ENCODE results near the gene SETDB1. TPM values are rescaled to one million over a fixed set of nuclear protein-coding genes. Genes with fewer than 3 reads are reported as not detected.

Gene SETDB1
- total and polyA plus RNA-seq, 2 of the 8 experiments (the other 6 are each of a cell fraction or from before 2014, with no cell fraction given): 27.5 to 48.8 TPM

DNA sequence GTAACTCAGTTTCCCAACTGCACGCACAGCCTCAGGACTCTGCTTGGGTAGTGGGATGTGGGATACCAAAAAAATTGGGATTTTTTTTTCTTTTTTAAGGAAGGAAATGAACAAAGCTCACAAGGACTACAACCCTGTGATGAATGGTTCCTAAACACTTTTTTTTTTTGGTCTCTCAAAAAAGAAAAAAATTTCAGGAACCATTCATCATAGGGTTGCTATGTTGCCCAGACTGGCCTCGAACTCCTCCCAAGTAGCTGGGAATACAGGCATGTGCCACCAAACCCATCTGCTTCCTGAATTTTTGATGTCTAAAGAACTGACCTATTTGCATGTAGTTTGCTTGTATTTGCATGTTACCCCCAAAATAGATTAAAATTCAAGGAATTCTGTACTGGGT, 73.8 kb downstream of the SETDB1 start (continued):
- TF ChIP-seq CBX5 (IDR thresholded peaks at IDR 0.05; ENCODE audit: low read depth, low read length): no peak
- TF ChIP-seq, protein P1, sequence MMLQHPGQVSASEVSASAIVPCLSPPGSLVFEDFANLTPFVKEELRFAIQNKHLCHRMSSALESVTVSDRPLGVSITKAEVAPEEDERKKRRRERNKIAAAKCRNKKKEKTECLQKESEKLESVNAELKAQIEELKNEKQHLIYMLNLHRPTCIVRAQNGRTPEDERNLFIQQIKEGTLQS (IDR thresholded peaks at IDR 0.05; ENCODE audit: insufficient read depth, low read depth, low read length): no peak
- no peak for TF ChIP-seq BRCA1 (IDR thresholded peaks at IDR 0.05; ENCODE audit: low read depth, low read length)
- TF ChIP-seq, protein P2, sequence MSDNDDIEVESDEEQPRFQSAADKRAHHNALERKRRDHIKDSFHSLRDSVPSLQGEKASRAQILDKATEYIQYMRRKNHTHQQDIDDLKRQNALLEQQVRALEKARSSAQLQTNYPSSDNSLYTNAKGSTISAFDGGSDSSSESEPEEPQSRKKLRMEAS (IDR thresholded peaks at IDR 0.05): no peak
- TF ChIP-seq KDM5A (IDR thresholded peaks at IDR 0.05; ENCODE audit: low read length): no peak
- TF ChIP-seq CHD1 (IDR thresholded peaks at IDR 0.05; ENCODE audit: low read depth, low read length): no peak

Data from H1 (cell line).